Measurements from ENCODE around the gene CPN2.

The CPN2 gene

GRCh38 chr3:194313560-194314387 is 37.4 kb downstream of the CPN2 start:
- DNase-seq (ENCODE audit: low spot score) = no peak

GRCh38 chr3:194312743-194313281 is 38.3 kb downstream of the CPN2 start:
- DNase-seq (ENCODE audit: low spot score) = no peak

GRCh38 chr3:194312186-194312742 is 38.9 kb downstream of the CPN2 start:
- no peak for DNase-seq (ENCODE audit: low spot score)

- no peak for DNase-seq (ENCODE audit: low spot score)
Observed at GRCh38 chr3:194311000-194311399, 40.1 kb downstream of the CPN2 start.

- no peak for DNase-seq (ENCODE audit: low spot score)
Observed at GRCh38 chr3:194310060-194310835, 40.9 kb downstream of the CPN2 start.

GRCh38 chr3:194308601-194309449 is 42.3 kb downstream of the CPN2 start:
- no peak for DNase-seq (ENCODE audit: low spot score)

GRCh38 chr3:194307849-194308248 is 43.3 kb downstream of the CPN2 start:
- no peak for DNase-seq (ENCODE audit: low spot score)

- no peak for DNase-seq (ENCODE audit: low spot score)
Observed at GRCh38 chr3:194306771-194307640, 44.1 kb downstream of the CPN2 start.

GRCh38 chr3:194306109-194306686 is 44.9 kb downstream of the CPN2 start:
- DNase-seq (ENCODE audit: low spot score) = no peak

- no peak for DNase-seq (ENCODE audit: low spot score)
Observed at GRCh38 chr3:194305356-194306108, 45.6 kb downstream of the CPN2 start.

GRCh38 chr3:194304186-194304917 is 46.8 kb downstream of the CPN2 start:
- no peak for DNase-seq (ENCODE audit: low spot score)

GRCh38 chr3:194303749-194304148 is 47.4 kb downstream of the CPN2 start:
- no peak for DNase-seq (ENCODE audit: low spot score)

GRCh38 chr3:194301730-194302129 is 49.4 kb downstream of the CPN2 start:
- DNase-seq (ENCODE audit: low spot score) = no peak

GRCh38 chr3:194300936-194301335 is 50.2 kb downstream of the CPN2 start:
- DNase-seq (ENCODE audit: low spot score) = no peak

- no peak for DNase-seq (ENCODE audit: low spot score)
Observed at GRCh38 chr3:194300382-194300758, 50.8 kb downstream of the CPN2 start.

GRCh38 chr3:194298331-194299227 is 52.5 kb downstream of the CPN2 start:
- no peak for DNase-seq (ENCODE audit: low spot score)

GRCh38 chr3:194296454-194297263 is 54.5 kb downstream of the CPN2 start:
- no peak for DNase-seq (ENCODE audit: low spot score)

Data from hematopoietic multipotent progenitor cell treated with erythropoietin and hydrocortisone succinate and interleukin-3 and kit ligand, for 15 days (in vitro differentiated cells).